K562 (cell line): ENCODE results near the gene TCF4. TPM values are rescaled to one million over a fixed set of nuclear protein-coding genes. Genes with fewer than 3 reads are reported as not detected.

Experiments used
- ATAC-seq: fragments of 200-7000 bp; cut with Tn5 transposase; 3 replicates; pipeline ENCODE4 v1.9.1; 2020; ENCODE audit warnings: moderate library complexity
- BruUV-seq: library from RNA; stranded (reverse); fragments of 400-500 nt; replicated peaks from 2 replicates; lab custom pipeline; 2021; lab: Mats Ljungman, UMichigan
- CTCF ChIA-PET: fragments of 300-600 bp; formaldehyde crosslinking; extraction: SDS; loops from one replicate; lab custom pipeline; 2021; ENCODE audit warnings: low intra/inter-chr PET ratio; lab: Yijun Ruan, JAX
- POLR2A ChIA-PET: fragments of 300-600, 350-650 bp; sonication (Branson Sonifier 250); formaldehyde crosslinking; extraction: SDS; loops from one replicate; lab custom pipeline; 2021; ENCODE audit warnings: antibody characterized with exemption, inconsistent platforms; lab: Yijun Ruan, JAX
- DNase-seq, 4 experiments: peaks; one replicate each; pipeline versions ENCODE4 v3.0.0 to v3.0.0-alpha.2; 2011 to 2018; ENCODE audit warnings: low spot score in 3 of 4, mixed read lengths in 3 of 4; ENCODE audit errors: extremely low read depth in 1 of 4
- FAIRE-seq: peaks from 2 replicates; lab custom pipeline; 2011; peaks lifted over from hg19 to GRCh38; lab: Jason Lieb, UNC
- H2AFZ ChIP-seq: 2 replicates; pipeline ENCODE4 v1.6.0; 2011; ENCODE audit warnings: low read depth, low read length, control low read depth, inconsistent platforms
- H3K27ac ChIP-seq: fragments of 200-600 bp; 3 replicates; pipeline ENCODE4 v1.8.0; 2011; ENCODE audit warnings: low read depth, mild to moderate bottlenecking, control low read depth, inconsistent platforms, low read length, moderate library complexity, mixed read lengths; ENCODE audit errors: extremely low read depth
- H3K27me3 ChIP-seq, 2 experiments: fragments of 300-600 bp in 1 of 2; 2 replicates in 1 of 2; 3 replicates in 1 of 2; pipeline versions ENCODE4 v1.6.0 to v1.8.0; 2011; ENCODE audit warnings: inconsistent platforms in 2 of 2, low read length in 2 of 2, mild to moderate bottlenecking in 1 of 2, mixed read lengths in 1 of 2, moderate library complexity in 1 of 2; ENCODE audit not compliant: control insufficient read depth in 2 of 2, insufficient read depth in 2 of 2
- H3K36me3 ChIP-seq: fragments of 300-600 bp; 3 replicates; pipeline ENCODE4 v1.8.0; 2011; ENCODE audit warnings: mild to moderate bottlenecking, low read length, inconsistent platforms; ENCODE audit not compliant: control insufficient read depth, insufficient read depth
- H3K4me1 ChIP-seq, 2 experiments: fragments of 200-600 bp in 1 of 2; replicated peaks in 1 of 2; 2 replicates in 1 of 2; 3 replicates in 1 of 2; pipeline versions ENCODE4 v1.5.1 to v1.8.0; 2011; ENCODE audit warnings: inconsistent platforms in 2 of 2, low read length in 2 of 2, mild to moderate bottlenecking in 1 of 2, mixed read lengths in 1 of 2, moderate library complexity in 1 of 2; ENCODE audit not compliant: control insufficient read depth in 2 of 2, insufficient read depth in 2 of 2
- H3K4me2 ChIP-seq: 2 replicates; pipeline ENCODE4 v1.6.1; 2011; ENCODE audit warnings: low read length, control low read depth, inconsistent platforms, mixed read lengths; ENCODE audit not compliant: insufficient read depth
- H3K4me3 ChIP-seq: fragments of 200-600 bp; sonication (generic), shearing (Covaris generic); 2 replicates; pipeline ENCODE4 v1.5.1; 2016; ENCODE audit warnings: control low read depth, inconsistent platforms
- H3K79me2 ChIP-seq: fragments of 200-600 bp; 3 replicates; pipeline ENCODE4 v1.8.0; 2011; ENCODE audit warnings: low read length, inconsistent platforms; ENCODE audit not compliant: control insufficient read depth, insufficient read depth
- H3K9ac ChIP-seq, 2 experiments: 2 replicates each; pipeline versions ENCODE4 v1.6.0 to v1.6.1; 2011; ENCODE audit warnings: low read depth in 2 of 2, low read length in 2 of 2, control low read depth in 1 of 2, inconsistent platforms in 1 of 2, mild to moderate bottlenecking in 1 of 2, mixed read lengths in 1 of 2; ENCODE audit not compliant: insufficient read depth in 1 of 2
- H3K9me1 ChIP-seq: one replicate; pipeline ENCODE4 v1.6.0; 2011; ENCODE audit warnings: inconsistent platforms, mild to moderate bottlenecking, low read length, moderate library complexity; ENCODE audit not compliant: control insufficient read depth, insufficient read depth
- H3K9me3 ChIP-seq: replicated peaks from 2 replicates; pipeline ENCODE4 v1.5.1; 2011; ENCODE audit warnings: low read depth, low read length, inconsistent platforms; ENCODE audit not compliant: control insufficient read depth, insufficient read depth
- H4K20me1 ChIP-seq: replicated peaks from 2 replicates; pipeline ENCODE4 v1.6.1; 2011; ENCODE audit warnings: low read length, inconsistent platforms, mixed read lengths; ENCODE audit not compliant: control insufficient read depth, insufficient read depth
- SMAD1 ChIP-seq: fragments of 150-350 bp; IDR thresholded peaks from 2 replicates; pipeline ENCODE4 v1.6.1; 2014; ENCODE audit warnings: low read length, low read depth; ENCODE audit not compliant: partially characterized antibody
- WGBS: fragments of 100-300 bp; shearing (Covaris generic); methylation state at CpG from one replicate; pipeline ENCODE4 v1.1.6; 2016; ENCODE audit warnings: low coverage, mixed read lengths; ENCODE audit not compliant: insufficient coverage; ENCODE audit errors: missing lambda C conversion rate; 5-methylcytosine and 5-hydroxymethylcytosine counted together
- in situ Hi-C: fragments of 300-500 bp; cut with MboI; formaldehyde crosslinking; loops from 4 replicates; pipeline ENCODE4 v1.15.0; 2018; ENCODE audit warnings: inconsistent platforms, mixed read lengths
- intact Hi-C: fragments of 100-400 bp; cut with micrococcal nuclease; formaldehyde crosslinking; loops from 2 replicates; pipeline ENCODE4 v1.14.2; 2022
- polyA plus RNA-seq, 8 experiments: library from polyadenylated mRNA; depleted of rRNA in 4 of 8; stranded (reverse) in 5 of 8; unstranded in 3 of 8; fragments of >200 nt; fragmentation: Nextera tagmentation in 2 of 8; fragmentation: Illumina TruSeq in 1 of 8; extraction: Ambion mirVana in 2 of 8; extraction: Trizol in 1 of 8; gene quantifications; 2 replicates each; pipeline versions ENCODE4 v1.2.1 to v1.2.3, GENCODE V29; 2011 to 2014; ENCODE audit warnings: inconsistent platforms in 1 of 8, missing spikeins in 1 of 8
- total RNA-seq, 7 experiments: library from RNA; depleted of rRNA in 6 of 7; stranded (reverse); fragments of >200 nt in 6 of 7; fragmentation: Illumina TruSeq in 2 of 7; extraction: Trizol in 2 of 7; gene quantifications; 2 replicates each; pipeline versions ENCODE4 v1.2.1 to v1.2.3, GENCODE V29; 2011 to 2021; ENCODE audit warnings: low replicate concordance in 1 of 7
- TF ChIP-seq, protein P1 (sequence below): sonication (generic); formaldehyde crosslinking; IDR thresholded peaks from 2 replicates; pipeline ENCODE4 v1.8.0; 2023; ENCODE audit warnings: missing genetic modification reagents, mild to moderate bottlenecking, borderline replicate concordance

The TCF4 gene
- total and polyA plus RNA-seq, 9 of the 15 experiments (the other 6 are each of a cell fraction or from before 2014, with no cell fraction given): 4.8 to 24.7 (median 15.2) TPM

GRCh38 chr18:55427951-55428350 is 160.0 kb downstream of the TCF4 start:
- no peaks in the 10 kb centered on the region for H3K79me2 ChIP-seq
- WGBS: 54% methylated on average over 1 of the region's 1 CpG
- FAIRE-seq (no peak), ATAC-seq (no peak), DNase-seq (no peak)
- H3K27me3 ChIP-seq: no peaks in the 10 kb centered on the region
- no peaks in the 10 kb centered on the region for H4K20me1 ChIP-seq
- ChIA-PET CTCF (no interaction called here), POLR2A (interaction anchor here (0.6 kb wide), 3 partner anchors 19 to 219 kb away, joined by 3 to 5 read pairs (median 3); no protein-coding TSS in a partner anchor)
- no peak for TF ChIP-seq SMAD1
- TF ChIP-seq, protein P1, sequence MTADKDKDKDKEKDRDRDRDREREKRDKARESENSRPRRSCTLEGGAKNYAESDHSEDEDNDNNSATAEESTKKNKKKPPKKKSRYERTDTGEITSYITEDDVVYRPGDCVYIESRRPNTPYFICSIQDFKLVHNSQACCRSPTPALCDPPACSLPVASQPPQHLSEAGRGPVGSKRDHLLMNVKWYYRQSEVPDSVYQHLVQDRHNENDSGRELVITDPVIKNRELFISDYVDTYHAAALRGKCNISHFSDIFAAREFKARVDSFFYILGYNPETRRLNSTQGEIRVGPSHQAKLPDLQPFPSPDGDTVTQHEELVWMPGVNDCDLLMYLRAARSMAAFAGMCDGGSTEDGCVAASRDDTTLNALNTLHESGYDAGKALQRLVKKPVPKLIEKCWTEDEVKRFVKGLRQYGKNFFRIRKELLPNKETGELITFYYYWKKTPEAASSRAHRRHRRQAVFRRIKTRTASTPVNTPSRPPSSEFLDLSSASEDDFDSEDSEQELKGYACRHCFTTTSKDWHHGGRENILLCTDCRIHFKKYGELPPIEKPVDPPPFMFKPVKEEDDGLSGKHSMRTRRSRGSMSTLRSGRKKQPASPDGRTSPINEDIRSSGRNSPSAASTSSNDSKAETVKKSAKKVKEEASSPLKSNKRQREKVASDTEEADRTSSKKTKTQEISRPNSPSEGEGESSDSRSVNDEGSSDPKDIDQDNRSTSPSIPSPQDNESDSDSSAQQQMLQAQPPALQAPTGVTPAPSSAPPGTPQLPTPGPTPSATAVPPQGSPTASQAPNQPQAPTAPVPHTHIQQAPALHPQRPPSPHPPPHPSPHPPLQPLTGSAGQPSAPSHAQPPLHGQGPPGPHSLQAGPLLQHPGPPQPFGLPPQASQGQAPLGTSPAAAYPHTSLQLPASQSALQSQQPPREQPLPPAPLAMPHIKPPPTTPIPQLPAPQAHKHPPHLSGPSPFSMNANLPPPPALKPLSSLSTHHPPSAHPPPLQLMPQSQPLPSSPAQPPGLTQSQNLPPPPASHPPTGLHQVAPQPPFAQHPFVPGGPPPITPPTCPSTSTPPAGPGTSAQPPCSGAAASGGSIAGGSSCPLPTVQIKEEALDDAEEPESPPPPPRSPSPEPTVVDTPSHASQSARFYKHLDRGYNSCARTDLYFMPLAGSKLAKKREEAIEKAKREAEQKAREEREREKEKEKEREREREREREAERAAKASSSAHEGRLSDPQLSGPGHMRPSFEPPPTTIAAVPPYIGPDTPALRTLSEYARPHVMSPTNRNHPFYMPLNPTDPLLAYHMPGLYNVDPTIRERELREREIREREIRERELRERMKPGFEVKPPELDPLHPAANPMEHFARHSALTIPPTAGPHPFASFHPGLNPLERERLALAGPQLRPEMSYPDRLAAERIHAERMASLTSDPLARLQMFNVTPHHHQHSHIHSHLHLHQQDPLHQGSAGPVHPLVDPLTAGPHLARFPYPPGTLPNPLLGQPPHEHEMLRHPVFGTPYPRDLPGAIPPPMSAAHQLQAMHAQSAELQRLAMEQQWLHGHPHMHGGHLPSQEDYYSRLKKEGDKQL (CRISPR knock-in tag): no peak
- no peak overlapping the region for H3K9ac ChIP-seq
- in situ Hi-C loops (no loop called here), intact Hi-C loops (loop anchor here (10.0 kb wide), 1 partner anchor 193 kb away; no protein-coding TSS in a partner anchor)
- no peak overlapping the region for H3K27ac ChIP-seq
- no peak overlapping the region for H3K4me3 ChIP-seq
- H3K9me1 ChIP-seq: no peaks in the 10 kb centered on the region
- peaks cover 0 to 5% of the 10 kb centered on the region in 2 experiments; a peak in 2 of 5 replicates for H3K4me1 ChIP-seq
- no peak overlapping the region for H2AFZ ChIP-seq
- BruUV-seq: no TSS peak
- H3K4me2 ChIP-seq: no peak overlapping the region
- H3K36me3 ChIP-seq: no peaks in the 10 kb centered on the region
- H3K9me3 ChIP-seq: no peaks in the 10 kb centered on the region
